WTC11 (cell line): ENCODE data around the gene ARHGAP4. TPM values are rescaled to one million over a fixed set of nuclear protein-coding genes. Genes with fewer than 3 reads are reported as not detected.
A peak's percentile ranks its signal among the peaks of the same experiment; 100 is the strongest.

Source experiments
- ATAC-seq: fragments of 200-7000 bp; cut with Tn5 transposase; 2 replicates; pipeline ENCODE4 v1.10.0; 2021; ENCODE audit warnings: mild to moderate bottlenecking, moderate library complexity
- CTCF ChIA-PET: fragments of 300-600 bp; sonication (Branson Sonifier 250); formaldehyde crosslinking; loops from one replicate; lab custom pipeline; 2021; ENCODE audit warnings: antibody characterized with exemption; lab: Charles Lee
- POLR2A ChIA-PET: fragments of 350-600 bp; sonication (Branson Sonifier 250); formaldehyde crosslinking; loops from one replicate; lab custom pipeline; 2021; ENCODE audit warnings: antibody characterized with exemption; lab: Charles Lee
- DNase-seq: peaks from one replicate; pipeline ENCODE4 v3.0.0; 2021; ENCODE audit warnings: low spot score
- H3K27ac Mint-ChIP-seq: 2 replicates; pipeline ENCODE4 v1.8.0; 2021; ENCODE audit warnings: mixed read lengths
- H3K27me3 Mint-ChIP-seq: 2 replicates; pipeline ENCODE4 v1.8.0; 2021; ENCODE audit warnings: low read depth, mild to moderate bottlenecking, moderate library complexity, mixed read lengths
- H3K36me3 Mint-ChIP-seq: 2 replicates; pipeline ENCODE4 v1.8.0; 2021; ENCODE audit warnings: mixed read lengths
- H3K4me1 Mint-ChIP-seq: 2 replicates; pipeline ENCODE4 v1.8.0; 2022; ENCODE audit warnings: mixed read lengths
- H3K4me3 Mint-ChIP-seq: 2 replicates; pipeline ENCODE4 v1.8.0; 2021; ENCODE audit warnings: mild to moderate bottlenecking, moderate library complexity, mixed read lengths
- H3K9me3 Mint-ChIP-seq: 2 replicates; pipeline ENCODE4 v1.8.0; 2021; ENCODE audit warnings: mixed read lengths
- AFF4 ChIP-seq: sonication (generic); formaldehyde crosslinking; IDR thresholded peaks from 2 replicates; pipeline ENCODE4 v1.8.1; 2023; ENCODE audit warnings: mild to moderate bottlenecking, missing genetic modification reagents, borderline replicate concordance
- ATF1 ChIP-seq: sonication (generic); formaldehyde crosslinking; IDR thresholded peaks from 2 replicates; pipeline ENCODE4 v1.8.1; 2023; ENCODE audit warnings: mild to moderate bottlenecking, moderate library complexity, missing genetic modification reagents
- ESRRA ChIP-seq: sonication (generic); formaldehyde crosslinking; IDR thresholded peaks from 2 replicates; pipeline ENCODE4 v1.8.1; 2022; ENCODE audit warnings: mild to moderate bottlenecking, missing genetic modification reagents, borderline replicate concordance
- FOXP1 ChIP-seq: sonication (generic); formaldehyde crosslinking; IDR thresholded peaks from 2 replicates; pipeline ENCODE4 v1.8.0; 2022; ENCODE audit warnings: missing genetic modification reagents, mild to moderate bottlenecking, moderate library complexity, borderline replicate concordance
- HMGXB4 ChIP-seq: sonication (generic); formaldehyde crosslinking; IDR thresholded peaks from 2 replicates; pipeline ENCODE4 v1.8.1; 2023; ENCODE audit warnings: mild to moderate bottlenecking, moderate library complexity, missing genetic modification reagents
- NFYB ChIP-seq: sonication (generic); formaldehyde crosslinking; conservative IDR thresholded peaks from 2 replicates; pipeline ENCODE4 v1.8.0; 2022; ENCODE audit warnings: low read depth, missing genetic modification reagents
- NR1H2 ChIP-seq: sonication (generic); formaldehyde crosslinking; IDR thresholded peaks from 2 replicates; pipeline ENCODE4 v1.9.0; 2021; ENCODE audit warnings: mild to moderate bottlenecking, moderate library complexity, missing genetic modification reagents
- RORB ChIP-seq: fragments of 250-450 bp; sonication (Bioruptor Pico); IDR thresholded peaks from 2 replicates; pipeline ENCODE4 v1.9.0; 2021; ENCODE audit warnings: mild to moderate bottlenecking
- SP1 ChIP-seq: sonication (generic); formaldehyde crosslinking; conservative IDR thresholded peaks from 2 replicates; pipeline ENCODE4 v1.8.1; 2022; ENCODE audit warnings: missing genetic modification reagents
- STAT6 ChIP-seq: sonication (generic); formaldehyde crosslinking; conservative IDR thresholded peaks from 2 replicates; pipeline ENCODE4 v1.8.1; 2023; ENCODE audit warnings: mild to moderate bottlenecking, low read depth, missing genetic modification reagents, moderate library complexity
- ZNF121 ChIP-seq: sonication (generic); formaldehyde crosslinking; IDR thresholded peaks from 2 replicates; pipeline ENCODE4 v1.8.0; 2023; ENCODE audit warnings: missing genetic modification reagents
- ZNF512 ChIP-seq: sonication (generic); formaldehyde crosslinking; IDR thresholded peaks from 2 replicates; pipeline ENCODE4 v1.8.1; 2022; ENCODE audit warnings: missing genetic modification reagents, borderline replicate concordance
- total RNA-seq: library from RNA; stranded (reverse); gene quantifications from 3 replicates; pipeline ENCODE4 v1.2.3, GENCODE V29; 2021

The ARHGAP4 gene
- total RNA-seq, 1 experiment from 2014 or later: 52.1 TPM

- no peak for TF ChIP-seq STAT6 (CRISPR knock-in tag)
- TF ChIP-seq, all 79 proteins: peak for 0
Measured at GRCh38 chrX:153974003-153974725, 48.1 kb upstream of the ARHGAP4 start (continued).

- peak; percentile 99 for TF ChIP-seq ZNF121 (CRISPR knock-in tag)
- TF ChIP-seq ZNF512 (CRISPR knock-in tag): no peak
- Mint-ChIP-seq H3K27ac (peak overlapping the region; percentile 96), H3K9me3 (no peaks in the 10 kb centered on the region), H3K4me3 (peak overlapping the region; percentile 85), H3K4me1 (peaks cover 11% of the 10 kb centered on the region), H3K27me3 (no peaks in the 10 kb centered on the region), H3K36me3 (no peaks in the 10 kb centered on the region; the same call in 1 of the 2 replicates)
- POLR2A ChIA-PET: interaction anchor here (1.5 kb wide), 1 partner anchor 39 kb away, joined by 4 read pairs; no protein-coding TSS in a partner anchor
- DNase-seq (no peak), ATAC-seq (no peak)
- CTCF ChIA-PET: interaction anchor here (1.1 kb wide), 2 partner anchors 40 to 335 kb away, joined by 3 to 4 read pairs; no protein-coding TSS in a partner anchor
Measured at GRCh38 chrX:153973127-153974002, 47.3 kb upstream of the ARHGAP4 start.

GRCh38 chrX:153972368-153973126 is 46.5 kb upstream of the ARHGAP4 start, which contains the start of gene TMEM187:
Gene TMEM187, plus strand, starts transcription at chrX:153972754. Its CDS starts 9,309 bp downstream, at chrX:153982063.
- peak; percentile 82 for DNase-seq
- Mint-ChIP-seq H3K36me3 (no peaks in the 10 kb centered on the region; the same call in 1 of the 2 replicates), H3K4me1 (peaks cover 20% of the 10 kb centered on the region), H3K27me3 (no peaks in the 10 kb centered on the region), H3K27ac (peak within 1 kb of the TSS; percentile 100), H3K9me3 (no peaks in the 10 kb centered on the region), H3K4me3 (peak within 1 kb of the TSS; percentile 100)
- ATAC-seq: peak; percentile 44
- CTCF ChIA-PET: no interaction called here
- POLR2A ChIA-PET: interaction anchor here (0.6 to 1.5 kb wide), 2 partner anchors 40 to 351 kb away, joined by 3 to 4 read pairs; no protein-coding TSS in a partner anchor
- TF ChIP-seq FOXP1: no peak
- no peak for TF ChIP-seq ESRRA
- TF ChIP-seq NFYB (CRISPR knock-in tag): no peak
- no peak for TF ChIP-seq AFF4 (CRISPR knock-in tag)
- no peak for TF ChIP-seq RORB (CRISPR knock-in tag)
- no peak for TF ChIP-seq ATF1 (CRISPR knock-in tag)
- 0 out of 2 replicates have a peak, but pooled peaks have one; percentile 10 for TF ChIP-seq SP1
- no peak for TF ChIP-seq NR1H2 (CRISPR knock-in tag)
- no peak for TF ChIP-seq HMGXB4 (CRISPR knock-in tag)
